Activated CD4-positive, CD25-positive, alpha-beta regulatory T cell (primary cell): ENCODE data around the gene CCDC188.
"Not testable (repeated sequence)": the region's sequence is repeated elsewhere in the genome, so short reads cannot be mapped to it uniquely, and the experiment has no call there.

Source experiments
- DNase-seq, 4 experiments: peaks; one replicate each; lab custom pipeline; 2025; lab: John Stamatoyannopoulos, UW

The CCDC188 gene

GRCh38 chr22:20169253-20169822, 18.5 kb upstream of the CCDC188 start:
- DNase-seq, result no peak

- DNase-seq, result no peak
Measured at GRCh38 chr22:20167643-20168322, 16.9 kb upstream of the CCDC188 start.

GRCh38 chr22:20166703-20167102, 15.8 kb upstream of the CCDC188 start:
- no peak for DNase-seq

- DNase-seq, result no peak
Measured at GRCh38 chr22:20165913-20166312, 15.1 kb upstream of the CCDC188 start.

- no peak for DNase-seq
Measured at GRCh38 chr22:20165421-20165820, 14.6 kb upstream of the CCDC188 start.

- DNase-seq, result no peak
Measured at GRCh38 chr22:20164863-20165262, 14.0 kb upstream of the CCDC188 start.

GRCh38 chr22:20160041-20160440, 9.2 kb upstream of the CCDC188 start:
- no peak for DNase-seq

- DNase-seq, result not testable (repeated sequence)
Measured at GRCh38 chr22:20159531-20159930, 8.7 kb upstream of the CCDC188 start.

GRCh38 chr22:20159076-20159475, 8.2 kb upstream of the CCDC188 start:
- DNase-seq, result no peak

- DNase-seq, result no peak
Measured at GRCh38 chr22:20158391-20159036, 7.7 kb upstream of the CCDC188 start.

- no peak for DNase-seq
Measured at GRCh38 chr22:20157430-20158183, 6.8 kb upstream of the CCDC188 start.

- peak; percentile 68 to 93 (median 82) for DNase-seq
Measured at GRCh38 chr22:20156611-20157429, 6.0 kb upstream of the CCDC188 start.

GRCh38 chr22:20156042-20156389, 5.2 kb upstream of the CCDC188 start:
- no peak for DNase-seq

- DNase-seq, result no peak
Measured at GRCh38 chr22:20155330-20156041, 4.6 kb upstream of the CCDC188 start.

GRCh38 chr22:20154602-20155187, 3.8 kb upstream of the CCDC188 start:
- no peak for DNase-seq

GRCh38 chr22:20153945-20154344, 3.1 kb upstream of the CCDC188 start:
- DNase-seq, result no peak

- no peak for DNase-seq
Measured at GRCh38 chr22:20152464-20152890, 1.6 kb upstream of the CCDC188 start.

GRCh38 chr22:20151276-20151588, 377 bp upstream of the CCDC188 start:
- no peak for DNase-seq

- DNase-seq, result no peak
Measured at GRCh38 chr22:20149257-20150250, 1.3 kb downstream of the CCDC188 start.

- DNase-seq, result no peak
Measured at GRCh38 chr22:20148414-20148813, 2.4 kb downstream of the CCDC188 start.
